ENCODE data around the gene NSFL1C. TPM values are rescaled to one million over a fixed set of nuclear protein-coding genes. Genes with fewer than 3 reads are reported as not detected.

The NSFL1C gene
- total and polyA plus RNA-seq, 12 donors, result 46.1 to 510 (median 98.9) TPM

GRCh38 chr20:1420066-1420465, 46.6 kb downstream of the NSFL1C start:
- H3K36me3 ChIP-seq (replicated peaks in 1 of 2), result no peaks in the 10 kb centered on the region
- no peak for DNase-seq
- no peak overlapping the region for H3K27ac ChIP-seq
- WGBS, 4 donors, result 80 to 95% (median 92%) methylated on average over 4 of the region's 4 CpGs
- intact Hi-C loops (cut with DNase I), result no loop called here
- H3K9me3 ChIP-seq (replicated peaks in 1 of 3), result no peaks in the 10 kb centered on the region
- TF ChIP-seq CTCF (IDR thresholded peaks at IDR 0.05) (no peak), POLR2A (IDR thresholded peaks at IDR 0.05) (no peak)
- H3K4me1 ChIP-seq (replicated peaks in 1 of 2), result no peaks in the 10 kb centered on the region
- H3K4me3 ChIP-seq, result no peak overlapping the region
- H3K27me3 ChIP-seq, result no peaks in the 10 kb centered on the region

GRCh38 chr20:1418350-1418749, 48.3 kb downstream of the NSFL1C start:
- Histone ChIP-seq H3K4me1 (replicated peaks in 1 of 2) (no peaks in the 10 kb centered on the region), H3K27me3 (no peaks in the 10 kb centered on the region), H3K9me3 (replicated peaks in 1 of 3) (no peaks in the 10 kb centered on the region), H3K4me3 (no peak overlapping the region), H3K36me3 (replicated peaks in 1 of 2) (no peaks in the 10 kb centered on the region), H3K27ac (no peak overlapping the region)
- TF ChIP-seq POLR2A (IDR thresholded peaks at IDR 0.05), result no peak
- intact Hi-C loops (cut with DNase I), result no loop called here
- DNase-seq, result no peak
- WGBS, 4 donors, result 42 to 63% (median 55%) methylated on average over 3 of the region's 3 CpGs

- DNase-seq, result no peak
- H3K27ac ChIP-seq, result no peak overlapping the region
- no peaks in the 10 kb centered on the region for H3K4me1 ChIP-seq (replicated peaks in 1 of 2)
- no peak for TF ChIP-seq CTCF (IDR thresholded peaks at IDR 0.05)
- intact Hi-C loops (cut with DNase I), result no loop called here
- H3K4me3 ChIP-seq, result no peak overlapping the region
- no peaks in the 10 kb centered on the region for H3K27me3 ChIP-seq
- no peaks in the 10 kb centered on the region for H3K36me3 ChIP-seq (replicated peaks in 1 of 2)
- H3K9me3 ChIP-seq (replicated peaks in 1 of 3), result no peaks in the 10 kb centered on the region
Observed at GRCh38 chr20:1417790-1418189, 48.9 kb downstream of the NSFL1C start.

- no peak overlapping the region for H3K27ac ChIP-seq
- H3K27me3 ChIP-seq, result no peaks in the 10 kb centered on the region
- TF ChIP-seq CTCF (IDR thresholded peaks at IDR 0.05), result no peak
- TF ChIP-seq POLR2A (IDR thresholded peaks at IDR 0.05), result no peak
- no peak for DNase-seq
- intact Hi-C loops (cut with DNase I), result no loop called here
- H3K4me1 ChIP-seq (replicated peaks in 1 of 2), result no peaks in the 10 kb centered on the region
- no peak overlapping the region for H3K4me3 ChIP-seq
- no peaks in the 10 kb centered on the region for H3K36me3 ChIP-seq (replicated peaks in 1 of 2)
- 72 to 86% (median 76%) methylated on average over 5 of the region's 5 CpGs for WGBS, 4 donors
- no peaks in the 10 kb centered on the region for H3K9me3 ChIP-seq (replicated peaks in 1 of 3)
Observed at GRCh38 chr20:1417273-1417672, 49.4 kb downstream of the NSFL1C start.

GRCh38 chr20:1415667-1416468, 50.8 kb downstream of the NSFL1C start:
- intact Hi-C loops (cut with DNase I), result no loop called here
- 61 to 79% (median 70%) methylated on average over 8 of the region's 8 CpGs for WGBS, 4 donors
- peaks cover 10% of the 10 kb centered on the region for H3K27me3 ChIP-seq

More at GRCh38 chr20:1415667-1416468, 50.8 kb downstream of the NSFL1C start:
- Histone ChIP-seq H3K27ac (no peak overlapping the region), H3K4me3 (no peak overlapping the region), H3K9me3 (replicated peaks in 1 of 3) (no peaks in the 10 kb centered on the region), H3K4me1 (replicated peaks in 1 of 2) (no peaks in the 10 kb centered on the region), H3K36me3 (replicated peaks in 1 of 2) (no peaks in the 10 kb centered on the region)
- no peak for DNase-seq
- TF ChIP-seq CTCF (IDR thresholded peaks at IDR 0.05) (no peak), POLR2A (IDR thresholded peaks at IDR 0.05) (no peak)
